H1 (cell line): ENCODE data around the gene PRXL2A. TPM values are rescaled to one million over a fixed set of nuclear protein-coding genes. Genes with fewer than 3 reads are reported as not detected.

Source experiments
- ATF3 ChIP-seq: IDR thresholded peaks from 2 replicates; pipeline ENCODE4 v1.6.1; 2011; ENCODE audit warnings: low read depth, mild to moderate bottlenecking, low read length; ENCODE audit not compliant: insufficient read depth
- CBX5 ChIP-seq: fragments of 300-800, 300-1000 bp; sonication (generic); IDR thresholded peaks from 2 replicates; pipeline ENCODE4 v1.7.1; 2016; ENCODE audit warnings: antibody characterized with exemption, low read length, low read depth
- CREB1 ChIP-seq: IDR thresholded peaks from 2 replicates; pipeline ENCODE4 v1.6.1; 2012; ENCODE audit warnings: inconsistent platforms
- CTBP2 ChIP-seq: IDR thresholded peaks from 2 replicates; pipeline ENCODE4 v1.7.0; 2011; ENCODE audit warnings: borderline replicate concordance, mild to moderate bottlenecking, moderate library complexity, mixed read lengths, low read length; ENCODE audit not compliant: insufficient read depth, insufficient read length
- EP300 ChIP-seq, 2 experiments: IDR thresholded peaks; 1 replicate in 1 of 2; 2 replicates in 1 of 2; pipeline ENCODE4 v1.6.1; 2011 to 2012; ENCODE audit warnings: low read depth in 2 of 2, low read length in 2 of 2, mild to moderate bottlenecking in 2 of 2, borderline replicate concordance in 1 of 2, inconsistent platforms in 1 of 2, moderate library complexity in 1 of 2
- FOSL1 ChIP-seq: IDR thresholded peaks from 2 replicates; pipeline ENCODE4 v1.6.1; 2011; ENCODE audit warnings: mild to moderate bottlenecking, low read depth, low read length, moderate library complexity; ENCODE audit not compliant: insufficient read depth
- GABPA ChIP-seq: IDR thresholded peaks from 2 replicates; pipeline ENCODE4 v1.6.1; 2011; ENCODE audit warnings: mild to moderate bottlenecking, low read length, moderate library complexity, borderline replicate concordance; ENCODE audit not compliant: insufficient read depth
- GTF2F1 ChIP-seq: IDR thresholded peaks from 2 replicates; pipeline ENCODE4 v1.6.1; 2012; ENCODE audit warnings: low read depth, low read length, improper control_type of control experiment, borderline replicate concordance
- HDAC2 ChIP-seq, 2 experiments: fragments of 300-600 bp in 1 of 2; sonication (generic) in 1 of 2; IDR thresholded peaks; 2 replicates each; pipeline ENCODE4 v1.6.1; 2011 to 2012; ENCODE audit warnings: low read depth in 2 of 2, low read length in 2 of 2, mild to moderate bottlenecking in 2 of 2, moderate library complexity in 2 of 2, borderline replicate concordance in 1 of 2, inconsistent platforms in 1 of 2
- HDAC6 ChIP-seq: IDR thresholded peaks from one replicate; pipeline ENCODE4 v1.7.1; 2012; ENCODE audit warnings: low read depth, mild to moderate bottlenecking, inconsistent platforms, low read length, moderate library complexity
- KDM1A ChIP-seq: fragments of 200-600, 300-600 bp; sonication (generic); IDR thresholded peaks from 2 replicates; pipeline ENCODE4 v1.7.1; 2016; ENCODE audit warnings: mild to moderate bottlenecking, low read length, borderline replicate concordance
- KDM5A ChIP-seq: fragments of 200-600 bp; IDR thresholded peaks from 2 replicates; pipeline ENCODE4 v1.7.1; 2012; ENCODE audit warnings: mild to moderate bottlenecking, low read length, inconsistent platforms, mixed read lengths
- NANOG ChIP-seq: IDR thresholded peaks from 2 replicates; pipeline ENCODE4 v1.6.1; 2011; ENCODE audit warnings: low read length, low read depth, mild to moderate bottlenecking, inconsistent platforms; ENCODE audit not compliant: insufficient read depth, poor library complexity, severe bottlenecking
- SIRT6 ChIP-seq: IDR thresholded peaks from one replicate; pipeline ENCODE4 v1.7.1; 2012; ENCODE audit warnings: low read length, inconsistent platforms
- SIX5 ChIP-seq: IDR thresholded peaks from 2 replicates; pipeline ENCODE4 v1.6.1; 2011; ENCODE audit warnings: mild to moderate bottlenecking, low read depth, low read length
- SRF ChIP-seq: IDR thresholded peaks from 2 replicates; pipeline ENCODE4 v1.6.1; 2011; ENCODE audit warnings: mild to moderate bottlenecking, low read depth, low read length, moderate library complexity
- SUZ12 ChIP-seq: fragments of 200-600 bp; sonication (generic); IDR thresholded peaks from 2 replicates; pipeline ENCODE4 v1.6.1; 2012; ENCODE audit warnings: mild to moderate bottlenecking, inconsistent platforms, low read length, moderate library complexity, mixed read lengths
- polyA plus RNA-seq, 7 experiments: library from polyadenylated mRNA; depleted of rRNA in 3 of 7; stranded (reverse) in 5 of 7; unstranded in 2 of 7; fragments of >200 nt in 5 of 7; fragments of 200-250 nt in 2 of 7; gene quantifications; 1 replicate in 5 of 7; 2 replicates in 1 of 7; 4 replicates in 1 of 7; pipeline versions ENCODE4 v1.2.1 to v1.2.3, GENCODE V29; 2011 to 2013; ENCODE audit warnings: missing spikeins in 2 of 7, mixed read lengths in 2 of 7
- total RNA-seq: library from RNA; stranded (reverse); fragmentation: NEBNext Ultra II Directional; extraction: Animal tissue kit (Norgen Biotek cat#: 25700); gene quantifications from 2 replicates; pipeline ENCODE4 v1.2.1, GENCODE V29; 2021
- TF ChIP-seq, protein P1 (sequence below): IDR thresholded peaks from 2 replicates; pipeline ENCODE4 v1.6.1; 2012; ENCODE audit warnings: inconsistent platforms
- TF ChIP-seq, protein P2 (sequence below): IDR thresholded peaks from 2 replicates; pipeline ENCODE4 v1.6.1; 2012; ENCODE audit warnings: inconsistent platforms
- TF ChIP-seq, protein P3 (sequence below): IDR thresholded peaks from 2 replicates; pipeline ENCODE4 v1.6.1; 2011; ENCODE audit warnings: low read length, improper control_type of control experiment

PRXL2A gene
- total and polyA plus RNA-seq, 2 of the 8 experiments (the other 6 are each of a cell fraction or from before 2014, with no cell fraction given) = 13.4 to 58.3 TPM

DNA sequence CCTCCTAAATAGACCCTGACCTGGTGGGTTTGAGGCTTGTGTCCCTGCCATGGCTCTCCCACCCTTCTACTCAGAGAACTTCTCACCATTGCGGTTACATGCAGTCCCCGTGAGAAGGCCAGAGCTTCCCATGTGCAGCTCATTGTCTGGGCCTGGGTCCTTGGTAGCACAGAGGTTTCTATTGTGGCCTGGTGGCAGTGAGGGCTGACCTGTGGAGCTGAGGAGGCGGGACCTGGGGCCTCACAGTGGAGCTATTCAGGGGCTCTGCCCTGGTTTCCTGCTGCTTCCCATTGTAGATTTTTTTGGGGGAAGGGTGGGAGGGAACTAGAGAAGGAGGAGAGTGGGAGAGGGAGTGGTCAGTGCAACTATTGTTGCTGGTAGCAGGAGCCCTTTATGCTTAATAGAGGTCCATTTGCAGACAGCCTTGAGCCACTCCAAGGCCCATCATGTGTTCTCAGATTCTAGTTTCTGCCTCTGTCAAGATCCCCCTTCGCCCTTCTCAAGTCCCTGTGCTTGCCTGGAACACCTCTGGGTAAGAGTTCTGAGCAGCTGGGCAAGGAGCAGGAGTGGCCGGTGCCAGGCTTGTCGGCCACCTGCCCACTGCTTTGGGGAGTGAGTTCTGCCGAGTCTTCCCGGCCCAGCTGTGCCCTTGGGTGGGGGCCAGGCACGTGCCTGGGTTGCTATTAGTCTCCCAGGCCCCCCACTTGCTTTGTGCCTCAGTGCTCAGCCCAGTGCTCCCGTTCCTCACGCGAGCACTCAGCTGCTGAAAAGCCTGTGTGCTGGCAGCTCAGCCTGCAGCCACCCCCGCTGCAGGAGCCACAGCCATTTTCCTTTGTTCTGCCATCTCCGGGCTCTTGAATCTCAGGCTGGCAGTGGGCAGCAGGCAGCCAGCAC, 56.5 kb downstream of the PRXL2A start (continued):
- TF ChIP-seq, protein P1, sequence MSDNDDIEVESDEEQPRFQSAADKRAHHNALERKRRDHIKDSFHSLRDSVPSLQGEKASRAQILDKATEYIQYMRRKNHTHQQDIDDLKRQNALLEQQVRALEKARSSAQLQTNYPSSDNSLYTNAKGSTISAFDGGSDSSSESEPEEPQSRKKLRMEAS = no peak
- no peak for TF ChIP-seq GTF2F1
- TF ChIP-seq, protein P2, sequence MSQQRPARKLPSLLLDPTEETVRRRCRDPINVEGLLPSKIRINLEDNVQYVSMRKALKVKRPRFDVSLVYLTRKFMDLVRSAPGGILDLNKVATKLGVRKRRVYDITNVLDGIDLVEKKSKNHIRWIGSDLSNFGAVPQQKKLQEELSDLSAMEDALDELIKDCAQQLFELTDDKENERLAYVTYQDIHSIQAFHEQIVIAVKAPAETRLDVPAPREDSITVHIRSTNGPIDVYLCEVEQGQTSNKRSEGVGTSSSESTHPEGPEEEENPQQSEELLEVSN = no peak
- TF ChIP-seq GABPA = no peak
- TF ChIP-seq KDM1A = no peak
- TF ChIP-seq, protein P3, sequence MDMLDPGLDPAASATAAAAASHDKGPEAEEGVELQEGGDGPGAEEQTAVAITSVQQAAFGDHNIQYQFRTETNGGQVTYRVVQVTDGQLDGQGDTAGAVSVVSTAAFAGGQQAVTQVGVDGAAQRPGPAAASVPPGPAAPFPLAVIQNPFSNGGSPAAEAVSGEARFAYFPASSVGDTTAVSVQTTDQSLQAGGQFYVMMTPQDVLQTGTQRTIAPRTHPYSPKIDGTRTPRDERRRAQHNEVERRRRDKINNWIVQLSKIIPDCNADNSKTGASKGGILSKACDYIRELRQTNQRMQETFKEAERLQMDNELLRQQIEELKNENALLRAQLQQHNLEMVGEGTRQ = no peak
- TF ChIP-seq SUZ12 = no peak
- no peak for TF ChIP-seq KDM5A
- no peak for TF ChIP-seq ATF3
- TF ChIP-seq CBX5 = no peak
- no peak for TF ChIP-seq FOSL1
- TF ChIP-seq CTBP2 = peak; percentile 30
- TF ChIP-seq HDAC6 = no peak
- no peak for TF ChIP-seq SRF
- 0 out of 4 replicates have a peak, but pooled peaks of 1 of the 2 experiments have one; percentile 6 for TF ChIP-seq HDAC2 (IDR thresholded peaks at IDR 0.05; ENCODE audit: borderline replicate concordance in 1 of 2, low read depth in 2 of 2, low read length in 2 of 2)
- TF ChIP-seq CREB1 = 0 out of 2 replicates have a peak, but pooled peaks have one; percentile 19
- TF ChIP-seq EP300 (IDR thresholded peaks at IDR 0.05; ENCODE audit: borderline replicate concordance in 1 of 2, low read depth in 2 of 2, low read length in 2 of 2) = no peak
- TF ChIP-seq SIRT6 = no peak
- TF ChIP-seq NANOG = peak; percentile 46
- no peak for TF ChIP-seq SIX5
